Tibial nerve (tissue), 3 donors: ENCODE measurements around the gene TBC1D5.

ENCODE experiments used
- CTCF ChIP-seq, 5 experiments: fragments of 200-600 bp in 3 of 5; fragments of 450-650 bp in 2 of 5; sonication (generic) in 3 of 5; IDR thresholded peaks; one replicate each; pipeline ENCODE4 v1.5.1; 2016 to 2019; ENCODE audit warnings: antibody characterized with exemption in 5 of 5, mild to moderate bottlenecking in 3 of 5, moderate library complexity in 2 of 5
- POLR2A ChIP-seq, 2 donors: fragments of 450-650 bp; IDR thresholded peaks; one replicate each; pipeline ENCODE4 v1.6.1; 2017; ENCODE audit warnings: antibody characterized with exemption in 2 of 2, mild to moderate bottlenecking in 2 of 2, moderate library complexity in 2 of 2

GRCh38 chr3:17182166-17182565 is 560.3 kb downstream of the TBC1D5 start:
- TF ChIP-seq CTCF (IDR thresholded peaks at IDR 0.05) (no peak), POLR2A (IDR thresholded peaks at IDR 0.05) (no peak)
